Activated B cell treated with CpG ODN at 0.5 μM for 24 hours (primary cell): Measurements from ENCODE around the gene GAK. TPM values are rescaled to one million over a fixed set of nuclear protein-coding genes. Genes with fewer than 3 reads are reported as not detected.
"Not testable (repeated sequence)": the region's sequence is repeated elsewhere in the genome, so short reads cannot be mapped to it uniquely, and the experiment has no call there.

Experiments used
- ATAC-seq: fragments of 200-7000 bp; cut with Tn5 transposase; one replicate; pipeline ENCODE4 v1.10.0; 2021; ENCODE audit warnings: low read depth, mild to moderate bottlenecking, moderate library complexity
- CTCF ChIA-PET: fragments of 350-600 bp; sonication (Branson Sonifier 250); formaldehyde crosslinking; loops from one replicate; lab custom pipeline; 2021; ENCODE audit warnings: antibody characterized with exemption; lab: Charles Lee
- POLR2A ChIA-PET: fragments of 350-600 bp; sonication (Branson Sonifier 250); formaldehyde crosslinking; loops from one replicate; lab custom pipeline; 2021; ENCODE audit warnings: antibody characterized with exemption; lab: Charles Lee
- DNase-seq: peaks from one replicate; pipeline ENCODE4 v3.0.0; 2022
- H3K27ac Mint-ChIP-seq: one replicate; pipeline ENCODE4 v1.8.0; 2020; ENCODE audit warnings: mixed read lengths
- H3K27me3 Mint-ChIP-seq: one replicate; pipeline ENCODE4 v1.8.0; 2021; ENCODE audit warnings: mixed read lengths
- H3K36me3 Mint-ChIP-seq: one replicate; pipeline ENCODE4 v1.8.0; 2021; ENCODE audit warnings: low read depth, mixed read lengths
- H3K4me1 Mint-ChIP-seq: one replicate; pipeline ENCODE4 v1.8.0; 2021; ENCODE audit warnings: mixed read lengths
- H3K4me3 Mint-ChIP-seq: one replicate; pipeline ENCODE4 v1.8.0; 2020; ENCODE audit warnings: mild to moderate bottlenecking, mixed read lengths
- H3K9me3 Mint-ChIP-seq: one replicate; pipeline ENCODE4 v1.8.0; 2020; ENCODE audit warnings: mixed read lengths
- CTCF ChIP-seq: fragments of 200-600 bp; IDR thresholded peaks from one replicate; pipeline ENCODE4 v1.8.0; 2022; ENCODE audit warnings: antibody characterized with exemption, mild to moderate bottlenecking
- intact Hi-C: fragments of 100-400 bp; cut with micrococcal nuclease; formaldehyde crosslinking; loops from one replicate; pipeline ENCODE4 v1.15.1; 2024
- total RNA-seq: library from RNA; stranded (reverse); gene quantifications from 2 replicates; pipeline ENCODE4 v1.2.3, GENCODE V29; 2022

Gene GAK
- total RNA-seq: 159 and 172 TPM in 2 replicates

DNA sequence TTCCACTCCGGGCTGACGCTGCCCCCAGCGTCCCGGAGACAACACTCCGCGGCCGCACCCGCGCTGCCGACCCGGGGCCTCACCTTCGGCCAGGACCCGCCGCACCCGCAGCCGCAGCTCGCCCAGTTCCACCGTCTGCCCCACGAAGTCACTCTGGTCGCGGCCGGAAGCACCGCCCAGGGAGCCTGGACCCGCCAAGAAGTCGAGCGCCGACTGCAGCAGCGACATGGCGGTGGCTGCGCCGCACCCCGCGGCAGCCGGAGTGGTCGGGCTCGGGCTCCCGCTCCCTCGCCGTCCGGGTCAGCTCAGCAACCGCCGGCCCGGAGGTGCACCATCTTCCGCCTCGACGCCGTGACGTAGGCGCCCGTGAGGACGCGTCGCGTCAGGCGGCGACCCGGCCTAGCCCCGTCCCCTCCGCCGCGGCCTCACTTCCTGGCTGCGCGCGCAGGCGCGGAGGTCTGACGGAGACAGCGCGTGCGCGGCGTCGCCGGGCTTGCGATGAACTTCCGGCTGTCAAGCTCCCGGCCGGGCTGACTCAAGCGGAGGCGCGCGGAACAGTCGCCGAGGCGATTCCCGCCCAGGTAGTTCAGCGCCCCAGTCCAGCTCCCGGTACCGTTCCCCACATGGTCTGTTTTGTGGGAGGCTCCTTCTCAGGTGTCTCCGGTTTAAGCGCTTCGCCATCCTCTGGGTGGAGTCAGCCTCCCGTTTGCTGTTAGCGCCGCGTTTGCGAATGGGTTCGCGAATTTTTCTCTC lies at the start of gene GAK, which contains the start of gene TMEM175:
Gene GAK (minus strand): TSS at position 357 of the 753 bp plus-strand sequence. CDS start 129 bp downstream, at position 228.
Gene TMEM175 (plus strand): TSS at position 501 of the 753 bp plus-strand sequence. CDS start 15,280 bp downstream, outside the sequence.
- CTCF ChIA-PET: interaction anchor here (0.6 to 2.6 kb wide), 3 partner anchors 9 to 190 kb away, joined by 3 to 14 read pairs (median 4); partner anchors contain the start of gene IDUA
- Mint-ChIP-seq H3K27me3 (no peaks in the 10 kb centered on the region), H3K4me3 (peak within 1 kb of the TSS; percentile 93), H3K9me3 (no peaks in the 10 kb centered on the region), H3K36me3 (peaks cover 11% of the 10 kb centered on the region), H3K27ac (peak within 1 kb of the TSS; percentile 92), H3K4me1 (peaks cover 78% of the 10 kb centered on the region)
- no peak for TF ChIP-seq CTCF
- ATAC-seq (peak; percentile 90), DNase-seq (peak; percentile 99)
- intact Hi-C loops: loop anchor here (1.0 to 5.0 kb wide), 7 partner anchors 10 to 415 kb away; partner anchors contain the start of genes ATP5ME, DGKQ, FGFRL1 and IDUA
- POLR2A ChIA-PET: interaction anchor here (0.6 to 4.2 kb wide), 8 partner anchors 10 to 439 kb away, joined by 3 to 73 read pairs (median 7); partner anchors contain the start of genes ATP5ME, FGFRL1, IDUA and MYL5

- no peak overlapping the region for H3K27ac Mint-ChIP-seq
- H3K9me3 Mint-ChIP-seq: no peaks in the 10 kb centered on the region
- H3K27me3 Mint-ChIP-seq: no peaks in the 10 kb centered on the region
- ATAC-seq (no peak), DNase-seq (no peak)
- intact Hi-C loops: no loop called here
- CTCF ChIA-PET: no interaction called here
- TF ChIP-seq CTCF: no peak
- no peaks in the 10 kb centered on the region for H3K4me1 Mint-ChIP-seq
- H3K4me3 Mint-ChIP-seq: no peak overlapping the region
- no peaks in the 10 kb centered on the region for H3K36me3 Mint-ChIP-seq
- POLR2A ChIA-PET: no interaction called here
These were observed 47.0 kb upstream of the GAK start for GRCh38 chr4:978957-979701.

- ATAC-seq, POLR2A ChIA-PET, H3K4me3 Mint-ChIP-seq, CTCF ChIA-PET, H3K27me3 Mint-ChIP-seq, H3K36me3 Mint-ChIP-seq, DNase-seq, intact Hi-C loops, H3K9me3 Mint-ChIP-seq, H3K27ac Mint-ChIP-seq, H3K4me1 Mint-ChIP-seq: not testable (repeated sequence)
These were observed 43.9 kb upstream of the GAK start for GRCh38 chr4:976016-976415.

DNA sequence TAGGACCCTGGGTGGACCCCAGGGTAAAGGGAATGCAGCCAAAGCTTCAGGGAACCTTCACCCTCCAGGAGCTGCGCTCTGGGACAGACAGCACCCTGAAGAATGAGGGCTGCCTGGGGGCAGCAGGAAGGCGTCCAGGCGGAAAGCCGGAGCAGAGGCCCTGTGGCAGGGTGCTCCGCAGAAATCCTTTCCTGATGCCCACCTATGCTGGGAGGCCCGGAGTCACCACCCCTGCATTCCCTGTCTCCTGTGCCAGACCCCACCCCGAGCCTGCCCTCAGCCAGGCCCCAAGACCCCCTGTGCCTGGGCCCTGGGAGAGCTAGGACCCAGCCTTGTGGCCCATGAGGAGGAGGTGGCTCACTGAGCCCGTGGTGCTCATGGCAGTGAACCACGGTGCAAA lies 42.6 kb upstream of the GAK start:
- no peak for TF ChIP-seq CTCF
- Mint-ChIP-seq H3K4me1 (peaks cover 13% of the 10 kb centered on the region), H3K27me3 (no peaks in the 10 kb centered on the region), H3K4me3 (no peak overlapping the region), H3K9me3 (no peaks in the 10 kb centered on the region), H3K27ac (no peak overlapping the region), H3K36me3 (peaks cover 1% of the 10 kb centered on the region)
- no peak for DNase-seq
- no peak for ATAC-seq
- CTCF ChIA-PET: no interaction called here
- POLR2A ChIA-PET: no interaction called here
- intact Hi-C loops: no loop called here

- Mint-ChIP-seq H3K27me3 (no peaks in the 10 kb centered on the region), H3K4me1 (peaks cover 13% of the 10 kb centered on the region), H3K4me3 (peak within 1 kb of the TSS; percentile 60), H3K9me3 (no peaks in the 10 kb centered on the region), H3K36me3 (peaks cover 1% of the 10 kb centered on the region), H3K27ac (no peak within 1 kb of the TSS)
- POLR2A ChIA-PET: interaction anchor here (1.0 to 1.2 kb wide), 2 partner anchors 13 to 41 kb away, joined by 3 to 4 read pairs; partner anchors contain the start of genes GAK, IDUA and TMEM175
- CTCF ChIA-PET: no interaction called here
- intact Hi-C loops: loop anchor here (1.0 to 2.0 kb wide), 9 partner anchors 14 to 607 kb away; partner anchors contain the start of genes FGFRL1, GAK, IDUA and PCGF3
- TF ChIP-seq CTCF: no peak
- DNase-seq (peak; percentile 87), ATAC-seq (peak; percentile 98)
These were observed 41.6 kb upstream of the GAK start, which contains the start of gene DGKQ for GRCh38 chr4:973431-974397. Gene DGKQ, minus strand, starts transcription at chr4:973569. Its CDS starts 87 bp downstream, at chr4:973482.
